GM21529 (cell line): Measurements from ENCODE around the gene PTPRE.
A peak's percentile ranks its signal among the peaks of the same experiment; 100 is the strongest.

Experiments used
- ATAC-seq: cut with Tn5 transposase; IDR thresholded peaks from one replicate; pipeline ENCODE4 v1.9.1; 2021; ENCODE audit not compliant: unreplicated experiment

Gene PTPRE, protein sequence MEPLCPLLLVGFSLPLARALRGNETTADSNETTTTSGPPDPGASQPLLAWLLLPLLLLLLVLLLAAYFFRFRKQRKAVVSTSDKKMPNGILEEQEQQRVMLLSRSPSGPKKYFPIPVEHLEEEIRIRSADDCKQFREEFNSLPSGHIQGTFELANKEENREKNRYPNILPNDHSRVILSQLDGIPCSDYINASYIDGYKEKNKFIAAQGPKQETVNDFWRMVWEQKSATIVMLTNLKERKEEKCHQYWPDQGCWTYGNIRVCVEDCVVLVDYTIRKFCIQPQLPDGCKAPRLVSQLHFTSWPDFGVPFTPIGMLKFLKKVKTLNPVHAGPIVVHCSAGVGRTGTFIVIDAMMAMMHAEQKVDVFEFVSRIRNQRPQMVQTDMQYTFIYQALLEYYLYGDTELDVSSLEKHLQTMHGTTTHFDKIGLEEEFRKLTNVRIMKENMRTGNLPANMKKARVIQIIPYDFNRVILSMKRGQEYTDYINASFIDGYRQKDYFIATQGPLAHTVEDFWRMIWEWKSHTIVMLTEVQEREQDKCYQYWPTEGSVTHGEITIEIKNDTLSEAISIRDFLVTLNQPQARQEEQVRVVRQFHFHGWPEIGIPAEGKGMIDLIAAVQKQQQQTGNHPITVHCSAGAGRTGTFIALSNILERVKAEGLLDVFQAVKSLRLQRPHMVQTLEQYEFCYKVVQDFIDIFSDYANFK

GRCh38 chr10:127906548-127907377, at the start of gene PTPRE:
PTPRE (plus strand) TSS chr10:127907103; CDS start chr10:128040882, 133,779 bp downstream.
- peak; percentile 90 for ATAC-seq

GRCh38 chr10:127860592-127860991, 46.3 kb upstream of the PTPRE start:
- no peak for ATAC-seq

GRCh38 chr10:127863231-127863825, 43.6 kb upstream of the PTPRE start:
- ATAC-seq: no peak

- no peak for ATAC-seq
Measured at GRCh38 chr10:127866276-127867013, 40.5 kb upstream of the PTPRE start.

GRCh38 chr10:127867805-127868204, 39.1 kb upstream of the PTPRE start:
- ATAC-seq: no peak

DNA sequence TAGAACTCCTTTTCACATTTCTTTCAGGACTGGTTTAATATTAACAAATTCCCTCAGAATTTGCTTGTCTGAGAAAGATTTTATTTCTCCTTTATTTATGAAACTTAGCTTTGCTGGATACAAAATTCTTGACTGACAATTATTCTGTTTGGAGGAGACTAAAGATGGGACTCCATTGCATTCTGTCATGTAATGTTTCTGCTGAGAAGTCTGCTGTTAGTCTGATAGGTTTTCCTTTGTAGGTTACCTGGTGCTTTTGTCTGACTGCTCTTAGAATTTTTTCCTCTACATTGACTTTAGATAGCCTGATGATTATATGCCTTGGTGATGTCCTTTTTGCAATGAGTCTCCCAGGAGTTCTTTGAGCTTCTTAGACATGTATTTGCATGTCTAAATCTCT, 37.6 kb upstream of the PTPRE start:
- no peak for ATAC-seq

GRCh38 chr10:127871631-127872010, 35.3 kb upstream of the PTPRE start:
- ATAC-seq: no peak

DNA sequence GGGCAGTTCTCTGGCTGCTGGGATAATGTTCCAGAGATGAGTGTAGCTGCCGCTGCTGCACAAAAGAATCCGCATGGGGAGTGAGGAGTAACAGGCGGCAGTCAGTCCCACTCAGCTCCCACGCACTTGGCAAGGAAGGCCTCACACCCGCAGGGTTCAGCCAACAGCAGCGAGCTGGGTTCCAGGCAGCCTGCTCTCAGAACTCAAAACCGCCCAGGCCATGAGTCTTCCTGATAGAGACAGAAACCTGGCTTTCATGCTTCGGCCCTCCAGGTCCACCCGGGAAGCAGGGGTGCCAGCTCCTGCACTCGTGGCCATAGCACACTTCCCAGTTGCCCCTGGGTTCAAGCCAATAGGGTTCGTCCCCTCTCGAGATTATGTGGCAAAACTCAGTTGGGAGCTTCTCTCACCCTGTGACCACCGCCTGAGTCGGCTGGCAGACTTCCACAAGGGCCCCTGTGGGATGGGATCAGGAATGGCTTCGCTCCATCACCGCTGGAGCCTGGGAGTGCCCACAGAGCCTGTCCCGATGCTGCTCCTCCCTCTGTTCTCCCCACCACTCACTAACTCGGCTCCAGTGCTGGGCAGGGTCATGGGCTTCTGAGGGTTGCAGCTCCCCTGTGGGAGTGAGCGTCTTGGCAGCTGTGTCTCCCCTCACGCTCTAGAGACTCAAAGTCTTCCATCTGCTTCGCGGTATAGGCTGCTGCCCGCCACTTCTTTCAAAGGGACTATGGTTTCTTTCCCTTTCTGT, 34.7 kb upstream of the PTPRE start:
- ATAC-seq: no peak

GRCh38 chr10:127872871-127873600, 33.9 kb upstream of the PTPRE start:
- ATAC-seq: no peak

DNA sequence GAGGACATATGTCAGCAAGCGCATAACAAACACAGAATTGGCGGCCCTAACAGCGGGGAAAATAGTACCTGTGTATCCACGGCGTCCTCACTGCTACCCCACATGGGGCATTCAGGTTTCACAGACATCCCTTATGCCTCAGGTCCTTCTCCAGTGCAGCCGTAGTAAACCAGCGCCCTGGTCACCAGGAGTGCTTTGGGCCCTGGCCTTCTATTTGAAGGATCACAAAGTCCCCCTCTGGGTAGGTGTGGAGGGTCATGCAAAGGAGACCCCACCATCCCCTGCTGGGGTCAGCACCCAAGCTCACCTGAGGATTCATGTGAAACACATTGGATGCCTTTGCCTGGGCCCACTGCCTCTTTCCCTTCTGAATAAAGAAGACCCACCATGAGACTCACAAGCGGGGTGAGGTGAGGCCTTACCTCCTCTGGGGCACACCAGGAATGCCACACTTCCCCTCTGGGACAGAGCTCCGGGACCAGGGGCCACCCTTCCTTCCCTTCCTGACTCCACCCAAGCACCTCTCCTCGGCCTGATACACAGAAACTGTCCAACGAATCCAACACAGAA, 32.9 kb upstream of the PTPRE start:
- no peak for ATAC-seq

- no peak for ATAC-seq
Measured at GRCh38 chr10:127874671-127875448, 32.0 kb upstream of the PTPRE start.

DNA sequence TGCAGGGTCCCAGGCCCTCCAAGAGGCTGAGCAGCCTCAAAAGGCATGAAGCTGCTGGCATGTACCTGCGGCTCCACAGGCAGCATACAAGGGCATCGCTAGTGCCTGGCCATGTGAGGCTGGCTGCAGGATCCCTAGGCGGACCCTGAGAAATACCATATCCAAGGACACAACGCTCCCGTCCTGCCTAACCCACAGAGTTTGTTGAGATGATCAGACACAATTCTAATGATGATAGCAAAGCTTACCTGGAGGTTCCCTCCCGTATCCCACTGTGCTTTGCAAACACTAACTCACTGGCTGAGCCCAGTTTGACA, 31.5 kb upstream of the PTPRE start:
- ATAC-seq: no peak

DNA sequence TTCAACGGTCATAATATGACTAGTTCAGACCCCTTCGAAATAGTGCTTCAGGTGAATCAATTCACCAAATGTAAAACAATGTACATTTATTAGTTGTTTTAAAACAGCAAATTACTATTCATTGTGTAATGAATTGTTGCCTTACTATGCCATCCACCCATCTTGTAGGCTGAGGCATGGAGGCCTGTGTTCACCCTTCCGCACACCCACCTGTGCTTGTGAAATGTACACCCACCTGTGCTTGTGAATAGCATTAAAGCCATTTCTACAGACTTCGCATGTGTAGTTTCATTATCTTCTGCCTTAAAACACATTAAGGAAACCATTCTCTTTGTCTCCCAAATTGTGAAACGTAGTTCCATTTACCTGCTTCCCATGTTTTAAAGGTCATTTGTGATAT, 31.0 kb upstream of the PTPRE start:
- no peak for ATAC-seq

DNA sequence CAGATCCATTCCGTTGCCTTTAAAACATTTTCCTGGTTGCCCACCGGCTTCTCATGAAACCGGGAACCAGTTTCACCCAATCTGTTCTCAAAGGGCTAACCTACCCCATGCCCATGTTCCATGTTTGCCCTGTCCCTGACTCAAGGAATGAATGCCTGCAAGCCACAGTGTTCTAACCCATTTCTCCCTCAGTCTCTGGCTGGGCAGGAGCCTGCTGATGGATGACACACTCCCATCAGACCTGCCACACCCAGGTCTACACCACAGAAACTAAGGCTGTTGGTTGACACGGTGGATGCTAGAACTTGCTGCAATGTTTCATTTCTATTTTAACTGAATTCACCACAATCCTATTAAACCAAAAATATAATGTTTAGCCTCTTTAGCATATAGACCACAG, 29.8 kb upstream of the PTPRE start:
- ATAC-seq: no peak

DNA sequence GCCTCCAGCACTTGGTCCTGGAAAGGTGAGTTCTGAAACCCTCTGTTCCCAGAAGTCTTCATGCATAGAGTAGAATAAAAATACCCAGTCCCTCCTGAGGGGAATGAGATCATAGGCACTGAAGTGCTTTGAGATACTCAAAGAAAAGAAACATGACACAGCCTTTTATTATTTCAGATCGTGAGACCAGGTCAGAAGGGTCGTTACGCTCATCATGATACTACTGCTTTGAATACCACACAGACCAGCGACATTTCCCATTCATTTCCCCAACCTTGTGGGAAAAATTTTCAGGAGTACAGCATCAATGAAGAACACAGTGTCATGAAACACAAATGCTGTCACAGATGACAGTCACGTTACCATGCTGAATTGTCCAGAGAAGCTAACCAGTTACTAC, 29.2 kb upstream of the PTPRE start:
- no peak for ATAC-seq

- no peak for ATAC-seq
Measured at GRCh38 chr10:127878475-127879055, 28.3 kb upstream of the PTPRE start.

- ATAC-seq: peak; percentile 43
Measured at GRCh38 chr10:127880557-127880956, 26.3 kb upstream of the PTPRE start.

GRCh38 chr10:127881262-127881661, 25.6 kb upstream of the PTPRE start:
- no peak for ATAC-seq
